A549 (cell line): ENCODE measurements around the gene TIMM10. TPM values are rescaled to one million over a fixed set of nuclear protein-coding genes. Genes with fewer than 3 reads are reported as not detected.

ENCODE experiments used
- ATAC-seq, 2 experiments: fragments of 200-7000 bp in 1 of 2; fragments of >200 bp in 1 of 2; cut with Nextera tagmentation in 1 of 2; cut with Tn5 transposase in 1 of 2; 3 replicates each; pipeline versions ENCODE4 v1.8.0 to v1.9.1; 2018 to 2020; ENCODE audit warnings: mild to moderate bottlenecking in 1 of 2, moderate library complexity in 1 of 2
- CTCF ChIA-PET: fragments of 300-600 bp; sonication (Branson Sonifier 250); formaldehyde crosslinking; extraction: SDS; loops from one replicate; lab custom pipeline; 2021; ENCODE audit warnings: antibody characterized with exemption, inconsistent platforms; lab: Yijun Ruan, JAX
- POLR2A ChIA-PET: fragments of 350-600 bp; formaldehyde crosslinking; extraction: SDS; loops from one replicate; lab custom pipeline; 2021; ENCODE audit warnings: antibody characterized with exemption, inconsistent platforms; lab: Yijun Ruan, JAX
- DNase-seq, 2 experiments: peaks; one replicate each; pipeline versions ENCODE4 v3.0.0 to v3.0.0-alpha.2; 2011 to 2016; ENCODE audit warnings: low read depth in 1 of 2, low spot score in 1 of 2
- FAIRE-seq: peaks from 2 replicates; lab custom pipeline; 2011; peaks lifted over from hg19 to GRCh38; lab: Jason Lieb, UNC
- H3K27ac ChIP-seq, 2 experiments: fragments of >200 bp; sonication (Bioruptor Twin); formaldehyde crosslinking; 3 replicates each; pipeline ENCODE4 v1.5.1; 2016 to 2017
- H3K4me1 ChIP-seq: fragments of >200 bp; sonication (Bioruptor Twin); formaldehyde crosslinking; 3 replicates; pipeline ENCODE4 v1.6.1; 2016
- H3K4me2 ChIP-seq: fragments of >200 bp; sonication (Bioruptor Twin); formaldehyde crosslinking; 3 replicates; pipeline ENCODE4 v1.6.1; 2016
- H3K4me3 ChIP-seq: fragments of >200 bp; sonication (Bioruptor Twin); formaldehyde crosslinking; 3 replicates; pipeline ENCODE4 v1.5.1; 2016
- H3K9me3 ChIP-seq: fragments of >200 bp; sonication (Bioruptor Twin); formaldehyde crosslinking; 3 replicates; pipeline ENCODE4 v1.6.1; 2016
- CBX2 ChIP-seq: fragments of 200-600 bp; sonication (generic); IDR thresholded peaks from 2 replicates; pipeline ENCODE4 v1.6.1; 2016; ENCODE audit warnings: low read depth, mild to moderate bottlenecking, borderline replicate concordance
- EHF ChIP-seq: fragments of 250-450 bp; sonication (Bioruptor Pico); IDR thresholded peaks from 2 replicates; pipeline ENCODE4 v1.5.0; 2020; ENCODE audit warnings: mild to moderate bottlenecking
- EP300 ChIP-seq, 2 experiments: fragments of >200 bp; sonication (Bioruptor Twin); formaldehyde crosslinking; IDR thresholded peaks; 2 replicates in 1 of 2; 3 replicates in 1 of 2; pipeline ENCODE4 v1.6.1; 2016 to 2017
- JUN ChIP-seq, 2 experiments: fragments of >200 bp; sonication (Bioruptor Twin); formaldehyde crosslinking; IDR thresholded peaks; 2 replicates in 1 of 2; 3 replicates in 1 of 2; pipeline ENCODE4 v1.6.1; 2016 to 2017
- KDM1A ChIP-seq: fragments of 200-600 bp; sonication (generic); IDR thresholded peaks from 2 replicates; pipeline ENCODE4 v1.6.1; 2016; ENCODE audit warnings: low read depth, mild to moderate bottlenecking
- KDM5A ChIP-seq: fragments of 200-600 bp; sonication (generic); IDR thresholded peaks from 2 replicates; pipeline ENCODE4 v1.6.1; 2016; ENCODE audit warnings: antibody characterized with exemption, mild to moderate bottlenecking
- MAFK ChIP-seq: fragments of 450-650 bp; IDR thresholded peaks from 2 replicates; pipeline ENCODE4 v1.6.1; 2014; ENCODE audit not compliant: partially characterized antibody
- NR3C1 ChIP-seq: fragments of >200 bp; sonication (Bioruptor Twin); formaldehyde crosslinking; IDR thresholded peaks from 3 replicates; pipeline ENCODE4 v1.6.1; 2017
- RCOR1 ChIP-seq: fragments of 150-350 bp; IDR thresholded peaks from 2 replicates; pipeline ENCODE4 v1.6.1; 2014; ENCODE audit warnings: antibody characterized with exemption, low read length, low read depth
- RFX5 ChIP-seq: fragments of 450-650 bp; IDR thresholded peaks from 2 replicates; pipeline ENCODE4 v1.7.1; 2014; ENCODE audit warnings: antibody characterized with exemption, mild to moderate bottlenecking, moderate library complexity
- TFCP2L1 ChIP-seq: fragments of 250-450 bp; sonication (Bioruptor Pico); IDR thresholded peaks from 2 replicates; pipeline ENCODE4 v1.5.0; 2021; ENCODE audit warnings: mild to moderate bottlenecking
- ZNF302 ChIP-seq: fragments of 250-450 bp; sonication (Bioruptor Pico); IDR thresholded peaks from 2 replicates; pipeline ENCODE4 v1.9.0; 2021; ENCODE audit warnings: inconsistent platforms, mild to moderate bottlenecking, moderate library complexity
- WGBS: methylation state at CpG from one replicate; pipeline ENCODE4 v1.1.6; 2017; ENCODE audit errors: missing lambda C conversion rate; 5-methylcytosine and 5-hydroxymethylcytosine counted together
- polyA plus RNA-seq, 4 experiments: library from polyadenylated mRNA; depleted of rRNA in 3 of 4; stranded (reverse); fragments of >200 nt; fragmentation: RNase III in 1 of 4; extraction: RNeasy Plus Mini Kit Qiagen cat#74134 plus additional on column Dnase treatment in 1 of 4; gene quantifications; 2 replicates in 3 of 4; 3 replicates in 1 of 4; pipeline ENCODE4 v1.2.3, GENCODE V29; 2011 to 2017
- small RNA-seq, 6 experiments: library from RNA; depleted of rRNA; stranded (forward); fragments of <200 nt; gene quantifications; one replicate each; pipeline ENCODE3, GENCODE V24; 2012

The TIMM10 gene
- polyA plus RNA-seq, 2 of the 4 experiments (the other 2 are of a cell fraction) = 179 to 248 TPM

DNA sequence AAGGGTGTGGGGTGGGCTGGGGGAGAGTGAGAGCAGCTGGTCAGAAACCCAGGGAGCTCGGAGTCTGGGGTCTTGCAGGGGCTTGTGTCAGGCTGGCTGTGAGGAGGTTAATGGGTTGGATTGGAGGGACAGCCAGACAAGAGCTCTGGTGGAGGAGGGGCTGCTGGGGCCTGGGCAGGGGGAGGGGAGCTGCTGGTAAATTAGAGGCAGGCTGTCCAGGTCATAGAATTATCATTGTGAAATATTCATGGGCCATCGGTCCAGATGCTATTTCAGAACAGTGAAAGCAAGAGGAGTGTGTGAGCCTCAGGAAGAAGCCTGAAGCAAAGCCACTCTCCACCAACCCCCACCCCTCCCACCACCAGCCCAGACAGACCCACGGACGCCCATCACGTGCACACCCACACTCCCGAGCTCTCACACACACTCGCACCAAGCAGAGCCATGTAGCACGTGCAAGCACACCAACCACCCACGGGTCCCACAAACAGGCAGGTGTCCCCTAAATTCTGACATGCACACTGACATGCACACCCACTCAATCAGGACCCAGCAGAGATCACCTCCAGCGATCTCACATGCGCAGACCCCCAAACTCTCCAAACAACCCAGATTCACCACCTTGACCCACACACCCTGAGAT is 51.4 kb downstream of the TIMM10 start:
- no peak for DNase-seq
- Histone ChIP-seq H3K9me3 (no peaks in the 10 kb centered on the region), H3K4me3 (no peak overlapping the region), H3K27ac (0 out of 6 replicates have a peak overlapping the region, but pooled peaks of 1 of the 2 experiments have one; percentile 25), H3K4me2 (0 out of 3 replicates have a peak overlapping the region, but pooled peaks have one; percentile 6), H3K4me1 (peaks cover 59% of the 10 kb centered on the region)
- FAIRE-seq = no peak
- ATAC-seq = no peak
- no peak for TF ChIP-seq RCOR1
- TF ChIP-seq EHF = no peak
- no peak for TF ChIP-seq CBX2
- no peak for TF ChIP-seq RFX5
- no peak for TF ChIP-seq NR3C1
- no peak for TF ChIP-seq EP300 (IDR thresholded peaks at IDR 0.05)
- no peak for TF ChIP-seq KDM1A
- TF ChIP-seq ZNF302 (CRISPR knock-in tag) = no peak
- no peak for TF ChIP-seq JUN (IDR thresholded peaks at IDR 0.05)
- TF ChIP-seq TFCP2L1 (CRISPR knock-in tag) = no peak
- no peak for TF ChIP-seq MAFK
- TF ChIP-seq KDM5A = no peak
- TF ChIP-seq, all 56 proteins: peak for 0
- ChIA-PET CTCF (interaction anchor here (1.1 to 10.1 kb wide), 8 partner anchors 8 to 1034 kb away, joined by 3 to 228 read pairs (median 52); partner anchors contain the start of gene RTN4RL2), POLR2A (no interaction called here)
- WGBS = 50% methylated on average over 10 of the region's 11 CpGs

Small RNAs within 50 kb of the gene (small RNA-seq; reads per million reads assigned to genes)
- gene RN7SL605P = 0 to 0.04 (median 0) reads per million in 6 experiments

Other genes starting within 250 kb of the TIMM10 start
- 35.0 and 36.5 TPM in 2 replicates for gene TNKS1BP1, start 205.8 kb downstream of the TIMM10 start, polyA plus RNA-seq (2011; rRNA removed)
- gene TNKS1BP1, start 205.8 kb downstream of the TIMM10 start, polyA plus RNA-seq (2017; fragmentation: RNase III; extraction: RNeasy Plus Mini Kit Qiagen cat#74134 plus additional on column Dnase treatment) = 46.2 to 54.5 TPM (median 53.1 TPM) in 3 replicates
- 282 and 288 TPM in 2 replicates for gene SSRP1, start 194.9 kb downstream of the TIMM10 start, polyA plus RNA-seq (2011; rRNA removed)
- 323 to 357 TPM (median 335 TPM) in 3 replicates for gene SSRP1, start 194.9 kb downstream of the TIMM10 start, polyA plus RNA-seq (2017; fragmentation: RNase III; extraction: RNeasy Plus Mini Kit Qiagen cat#74134 plus additional on column Dnase treatment)
- 0.36 and 0.37 TPM in 2 replicates for gene P2RX3, start 192.4 kb downstream of the TIMM10 start, polyA plus RNA-seq (2011; rRNA removed)
- 0.05 to 0.17 TPM in 2 of 3 replicates, not detected in the other for gene P2RX3, start 192.4 kb downstream of the TIMM10 start, polyA plus RNA-seq (2017; fragmentation: RNase III; extraction: RNeasy Plus Mini Kit Qiagen cat#74134 plus additional on column Dnase treatment)
- gene PRG3, start 149.6 kb downstream of the TIMM10 start, polyA plus RNA-seq (2011; rRNA removed) = not detected in 2 replicates
- gene PRG3, start 149.6 kb downstream of the TIMM10 start, polyA plus RNA-seq (2017; fragmentation: RNase III; extraction: RNeasy Plus Mini Kit Qiagen cat#74134 plus additional on column Dnase treatment) = not detected in 3 replicates
- gene PRG2, start 140.1 kb downstream of the TIMM10 start, polyA plus RNA-seq (2011; rRNA removed) = not detected in 2 replicates
- gene PRG2, start 140.1 kb downstream of the TIMM10 start, polyA plus RNA-seq (2017; fragmentation: RNase III; extraction: RNeasy Plus Mini Kit Qiagen cat#74134 plus additional on column Dnase treatment) = not detected in 3 replicates
- 0.30 TPM in 2 replicates for gene SLC43A3, start 103.6 kb downstream of the TIMM10 start, polyA plus RNA-seq (2011; rRNA removed)
- 0.12 to 0.22 TPM (median 0.13 TPM) in 3 replicates for gene SLC43A3, start 103.6 kb downstream of the TIMM10 start, polyA plus RNA-seq (2017; fragmentation: RNase III; extraction: RNeasy Plus Mini Kit Qiagen cat#74134 plus additional on column Dnase treatment)
- gene RTN4RL2, start 70.2 kb downstream of the TIMM10 start, polyA plus RNA-seq (2011; rRNA removed) = 9.2 and 10.6 TPM in 2 replicates
- 23.7 to 27.4 TPM (median 25.8 TPM) in 3 replicates for gene RTN4RL2, start 70.2 kb downstream of the TIMM10 start, polyA plus RNA-seq (2017; fragmentation: RNase III; extraction: RNeasy Plus Mini Kit Qiagen cat#74134 plus additional on column Dnase treatment)
- gene SLC43A1, start 15.1 kb downstream of the TIMM10 start, polyA plus RNA-seq (2011; rRNA removed) = 4.6 and 5.3 TPM in 2 replicates
- gene SLC43A1, start 15.1 kb downstream of the TIMM10 start, polyA plus RNA-seq (2017; fragmentation: RNase III; extraction: RNeasy Plus Mini Kit Qiagen cat#74134 plus additional on column Dnase treatment) = 1.0 to 1.3 TPM (median 1.1 TPM) in 3 replicates
- gene SMTNL1, start 6.8 kb upstream of the TIMM10 start, polyA plus RNA-seq (2011; rRNA removed) = not detected in 2 replicates
- not detected in 3 replicates for gene SMTNL1, start 6.8 kb upstream of the TIMM10 start, polyA plus RNA-seq (2017; fragmentation: RNase III; extraction: RNeasy Plus Mini Kit Qiagen cat#74134 plus additional on column Dnase treatment)
- 14.8 and 17.9 TPM in 2 replicates for gene UBE2L6, start 36.9 kb upstream of the TIMM10 start, polyA plus RNA-seq (2011; rRNA removed)
- gene UBE2L6, start 36.9 kb upstream of the TIMM10 start, polyA plus RNA-seq (2017; fragmentation: RNase III; extraction: RNeasy Plus Mini Kit Qiagen cat#74134 plus additional on column Dnase treatment) = 18.2 to 21.4 TPM (median 18.7 TPM) in 3 replicates
- gene SERPING1, start 66.9 kb upstream of the TIMM10 start, polyA plus RNA-seq (2011; rRNA removed) = 0.59 and 0.91 TPM in 2 replicates
- 0.10 to 0.63 TPM (median 0.53 TPM) in 3 replicates for gene SERPING1, start 66.9 kb upstream of the TIMM10 start, polyA plus RNA-seq (2017; fragmentation: RNase III; extraction: RNeasy Plus Mini Kit Qiagen cat#74134 plus additional on column Dnase treatment)
- 0.04 and 0.13 TPM in 2 replicates for gene YPEL4, start 119.2 kb upstream of the TIMM10 start, polyA plus RNA-seq (2011; rRNA removed)
- gene YPEL4, start 119.2 kb upstream of the TIMM10 start, polyA plus RNA-seq (2017; fragmentation: RNase III; extraction: RNeasy Plus Mini Kit Qiagen cat#74134 plus additional on column Dnase treatment) = 0.04 to 0.06 TPM in 2 of 3 replicates, not detected in the other
- 22.8 and 24.2 TPM in 2 replicates for gene CLP1, start 127.0 kb upstream of the TIMM10 start, polyA plus RNA-seq (2011; rRNA removed)
- 31.6 to 33.0 TPM (median 31.8 TPM) in 3 replicates for gene CLP1, start 127.0 kb upstream of the TIMM10 start, polyA plus RNA-seq (2017; fragmentation: RNase III; extraction: RNeasy Plus Mini Kit Qiagen cat#74134 plus additional on column Dnase treatment)
- gene ZDHHC5, start 137.4 kb upstream of the TIMM10 start, polyA plus RNA-seq (2011; rRNA removed) = 63.8 and 75.9 TPM in 2 replicates
- 44.1 to 47.1 TPM (median 46.5 TPM) in 3 replicates for gene ZDHHC5, start 137.4 kb upstream of the TIMM10 start, polyA plus RNA-seq (2017; fragmentation: RNase III; extraction: RNeasy Plus Mini Kit Qiagen cat#74134 plus additional on column Dnase treatment)
- 33.5 and 38.5 TPM in 2 replicates for gene MED19, start 181.5 kb upstream of the TIMM10 start, polyA plus RNA-seq (2011; rRNA removed)
- gene MED19, start 181.5 kb upstream of the TIMM10 start, polyA plus RNA-seq (2017; fragmentation: RNase III; extraction: RNeasy Plus Mini Kit Qiagen cat#74134 plus additional on column Dnase treatment) = 22.5 to 23.5 TPM (median 23.3 TPM) in 3 replicates
- 168 and 191 TPM in 2 replicates for gene TMX2, start 181.8 kb upstream of the TIMM10 start, polyA plus RNA-seq (2011; rRNA removed)
- gene TMX2, start 181.8 kb upstream of the TIMM10 start, polyA plus RNA-seq (2017; fragmentation: RNase III; extraction: RNeasy Plus Mini Kit Qiagen cat#74134 plus additional on column Dnase treatment) = 137 to 162 TPM (median 140 TPM) in 3 replicates
- gene SELENOH, start 210.7 kb upstream of the TIMM10 start, polyA plus RNA-seq (2011; rRNA removed) = 99.7 and 115 TPM in 2 replicates
- gene SELENOH, start 210.7 kb upstream of the TIMM10 start, polyA plus RNA-seq (2017; fragmentation: RNase III; extraction: RNeasy Plus Mini Kit Qiagen cat#74134 plus additional on column Dnase treatment) = 91.4 to 96.3 TPM (median 91.8 TPM) in 3 replicates
- not detected in 2 replicates for gene BTBD18, start 221.1 kb upstream of the TIMM10 start, polyA plus RNA-seq (2011; rRNA removed)
- gene BTBD18, start 221.1 kb upstream of the TIMM10 start, polyA plus RNA-seq (2017; fragmentation: RNase III; extraction: RNeasy Plus Mini Kit Qiagen cat#74134 plus additional on column Dnase treatment) = not detected in 3 replicates
- 146 and 148 TPM in 2 replicates for gene CTNND1, start 231.0 kb upstream of the TIMM10 start, polyA plus RNA-seq (2011; rRNA removed)
- gene CTNND1, start 231.0 kb upstream of the TIMM10 start, polyA plus RNA-seq (2017; fragmentation: RNase III; extraction: RNeasy Plus Mini Kit Qiagen cat#74134 plus additional on column Dnase treatment) = 72.8 to 74.5 TPM (median 74.1 TPM) in 3 replicates